ENCODE data around the gene SCN9A. TPM values are rescaled to one million over a fixed set of nuclear protein-coding genes. Genes with fewer than 3 reads are reported as not detected.

The SCN9A gene
- total and polyA plus RNA-seq, 9 of the 15 experiments (the other 6 are each of a cell fraction or from before 2014, with no cell fraction given), result 1.4 to 22.8 (median 7.1) TPM

- TF ChIP-seq HINFP (tag; conservative IDR thresholded peaks at IDR 0.05; ENCODE audit: low read depth) (no peak), DPF2 (IDR thresholded peaks at IDR 0.05) (peak; percentile 58; the same call in 1 of the 2 replicates), GATAD2A (IDR thresholded peaks at IDR 0.05) (peak; percentile 57; the same call in 1 of the 2 replicates), ARID3A (IDR thresholded peaks at IDR 0.05; ENCODE audit: borderline replicate concordance, low read depth, low read length) (0 out of 2 replicates have a peak, but pooled peaks have one; percentile 31), NFIC (IDR thresholded peaks at IDR 0.05) (peak; percentile 75)
- TF ChIP-seq, protein P1, sequence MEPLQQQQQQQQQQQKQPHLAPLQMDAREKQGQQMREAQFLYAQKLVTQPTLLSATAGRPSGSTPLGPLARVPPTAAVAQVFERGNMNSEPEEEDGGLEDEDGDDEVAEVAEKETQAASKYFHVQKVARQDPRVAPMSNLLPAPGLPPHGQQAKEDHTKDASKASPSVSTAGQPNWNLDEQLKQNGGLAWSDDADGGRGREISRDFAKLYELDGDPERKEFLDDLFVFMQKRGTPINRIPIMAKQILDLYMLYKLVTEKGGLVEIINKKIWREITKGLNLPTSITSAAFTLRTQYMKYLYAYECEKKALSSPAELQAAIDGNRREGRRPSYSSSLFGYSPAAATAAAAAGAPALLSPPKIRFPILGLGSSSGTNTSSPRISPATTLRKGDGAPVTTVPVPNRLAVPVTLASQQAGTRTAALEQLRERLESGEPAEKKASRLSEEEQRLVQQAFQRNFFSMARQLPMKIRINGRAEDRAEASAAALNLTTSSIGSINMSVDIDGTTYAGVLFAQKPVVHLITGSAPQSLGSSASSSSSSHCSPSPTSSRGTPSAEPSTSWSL (CRISPR knock-in tag; IDR thresholded peaks at IDR 0.05; ENCODE audit: borderline replicate concordance), result no peak
Measured at GRCh38 chr2:166365803-166366420, 9.8 kb downstream of the SCN9A start (continued).
